Adipose tissue (tissue), 3 donors: ENCODE results near the gene CHKB. TPM values are rescaled to one million over a fixed set of nuclear protein-coding genes. Genes with fewer than 3 reads are reported as not detected.

Experiments
- H3K27ac ChIP-seq: one replicate; pipeline ENCODE4 v1.5.1; 2013; ENCODE audit warnings: low read depth, low read length
- WGBS, 3 donors: extraction: QIAGEN DNeasy Blood & Tissue Kit; methylation state at CpG; one replicate each; pipeline ENCODE4 v1.1.7; 2013; 5-methylcytosine and 5-hydroxymethylcytosine counted together
- polyA plus RNA-seq, 3 donors: library from polyadenylated mRNA; stranded (reverse); fragments of 200-250 nt; gene quantifications; one replicate each; pipeline ENCODE4 v1.2.3, GENCODE V29; 2013
- donor health status: healthy with polysubstance abuse.
- donor health status: Bipolar disorder and iron deficiency.
- donor health status: healthy.

The CHKB gene
- polyA plus RNA-seq, 3 donors, result 39.2 to 137 (median 65.2) TPM

GRCh38 chr22:50602338-50602700 lies 19.7 kb upstream of the CHKB start:
- WGBS, 3 donors, result 16 to 39% (median 27%) methylated on average over 2 of the region's 2 CpGs

GRCh38 chr22:50601669-50602337 lies 19.2 kb upstream of the CHKB start:
- 52 to 59% (median 56%) methylated on average over 12 of the region's 12 CpGs for WGBS, 3 donors

More at GRCh38 chr22:50602338-50602700, 19.7 kb upstream of the CHKB start:
- H3K27ac ChIP-seq, result no peak overlapping the region

GRCh38 chr22:50600967-50601668 lies 18.5 kb upstream of the CHKB start:
- H3K27ac ChIP-seq, result no peak overlapping the region
- WGBS, 3 donors, result 11 to 16% (median 14%) methylated on average over 34 to 45 of the region's 52 CpGs

More at GRCh38 chr22:50601669-50602337, 19.2 kb upstream of the CHKB start:
- H3K27ac ChIP-seq, result no peak overlapping the region

GRCh38 chr22:50600538-50600937 lies 17.9 kb upstream of the CHKB start, which contains the start of gene MAPK8IP2:
Gene MAPK8IP2 (plus strand): TSS chr22:50600793. CDS start chr22:50600819, 26 bp downstream.
- 1% methylated on average over 23 to 41 of the region's 61 CpGs for WGBS, 3 donors

GRCh38 chr22:50599816-50600455 lies 17.3 kb upstream of the CHKB start:
- no peak overlapping the region for H3K27ac ChIP-seq

More at GRCh38 chr22:50600538-50600937, 17.9 kb upstream of the CHKB start, which contains the start of gene MAPK8IP2:
- no peak within 1 kb of the TSS for H3K27ac ChIP-seq

GRCh38 chr22:50597097-50597496 lies 14.4 kb upstream of the CHKB start:
- 79 to 95% (median 93%) methylated on average over 5 of the region's 5 CpGs for WGBS, 3 donors
- H3K27ac ChIP-seq, result no peak overlapping the region

More at GRCh38 chr22:50599816-50600455, 17.3 kb upstream of the CHKB start:
- WGBS, 3 donors, result 14 to 16% (median 15%) methylated on average over 43 to 52 of the region's 52 CpGs

- 89 to 92% (median 91%) methylated on average over 3 of the region's 3 CpGs for WGBS, 3 donors
- H3K27ac ChIP-seq, result no peak overlapping the region
Measured at GRCh38 chr22:50595189-50595588, 12.5 kb upstream of the CHKB start.

GRCh38 chr22:50587407-50587806 lies 4.8 kb upstream of the CHKB start:
- no peak overlapping the region for H3K27ac ChIP-seq
- 94 to 96% (median 95%) methylated on average over 5 of the region's 5 CpGs for WGBS, 3 donors

DNA sequence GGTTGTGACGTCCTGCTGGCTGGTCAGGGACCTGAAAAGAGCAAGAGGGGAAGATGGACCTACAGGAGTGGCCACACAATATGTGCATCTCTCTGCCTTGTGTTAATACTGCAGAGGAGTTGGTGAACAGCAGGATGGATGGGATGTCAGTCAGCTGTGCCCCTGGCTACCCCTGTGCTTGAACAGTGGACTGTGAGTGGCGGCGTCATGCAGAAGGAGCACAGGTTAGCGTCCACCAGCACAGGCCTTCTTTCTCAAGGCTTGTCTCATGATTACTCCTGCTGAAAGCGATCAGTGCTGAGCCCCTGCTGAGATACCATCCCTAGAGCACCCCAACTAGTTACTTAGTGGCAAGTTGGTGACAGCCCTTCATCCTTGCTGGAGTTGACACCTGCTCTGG lies 3.8 kb upstream of the CHKB start:
- WGBS, 3 donors, result 75 to 93% (median 85%) methylated on average over 5 of the region's 5 CpGs

GRCh38 chr22:50585781-50586180 lies 3.1 kb upstream of the CHKB start:
- WGBS, 3 donors, result 86 to 95% (median 92%) methylated on average over 8 of the region's 8 CpGs

More for the DNA sequence above, 3.8 kb upstream of the CHKB start:
- H3K27ac ChIP-seq, result no peak overlapping the region

GRCh38 chr22:50585238-50585637 lies 2.6 kb upstream of the CHKB start:
- no peak overlapping the region for H3K27ac ChIP-seq
- 91 to 96% (median 94%) methylated on average over 3 of the region's 3 CpGs for WGBS, 3 donors

More at GRCh38 chr22:50585781-50586180, 3.1 kb upstream of the CHKB start:
- no peak overlapping the region for H3K27ac ChIP-seq

- WGBS, 3 donors, result 92 to 96% (median 95%) methylated on average over 23 of the region's 23 CpGs
- H3K27ac ChIP-seq, result no peak overlapping the region
Measured at GRCh38 chr22:50584106-50585096, 1.8 kb upstream of the CHKB start.

DNA sequence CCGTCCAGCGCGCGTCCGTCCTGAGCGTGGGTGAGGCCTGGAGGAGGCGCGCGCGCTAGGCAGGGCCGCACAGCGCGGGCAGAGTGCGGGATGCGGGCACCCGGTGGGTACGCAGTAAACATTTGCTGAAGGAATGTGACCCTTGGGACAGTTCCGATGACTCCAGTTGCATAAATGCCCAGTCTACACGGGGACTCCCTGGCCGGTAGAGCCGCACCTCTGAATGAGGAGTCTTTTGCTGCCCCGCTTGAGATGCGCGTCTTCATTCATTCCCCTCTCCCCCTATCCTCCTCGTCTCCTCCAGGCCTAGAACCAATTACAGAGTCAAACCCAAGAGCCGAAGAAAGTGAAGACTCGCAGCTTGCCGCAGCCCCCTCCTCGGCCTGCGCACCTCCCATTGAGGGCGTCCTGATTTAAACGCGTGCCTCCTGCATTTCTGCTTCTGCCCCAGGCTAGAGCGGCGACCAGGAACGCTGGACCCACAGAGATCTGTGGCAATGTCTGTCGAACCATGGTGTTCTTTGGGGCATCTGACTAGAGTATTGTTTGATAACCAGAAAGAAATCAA lies 729 bp upstream of the CHKB start:
- 7 to 11% (median 9%) methylated on average over 37 of the region's 37 CpGs for WGBS, 3 donors
- no peak overlapping the region for H3K27ac ChIP-seq

- peak overlapping the region; percentile 91 for H3K27ac ChIP-seq
- 7 to 8% (median 7%) methylated on average over 26 to 39 of the region's 39 CpGs for WGBS, 3 donors
Measured at GRCh38 chr22:50581950-50582492, 628 bp downstream of the CHKB start.

- no peak overlapping the region for H3K27ac ChIP-seq
- WGBS, 3 donors, result 89 to 94% (median 92%) methylated on average over 22 of the region's 22 CpGs
Measured at GRCh38 chr22:50581031-50581949, 1.4 kb downstream of the CHKB start.

GRCh38 chr22:50579752-50580151 lies 2.9 kb downstream of the CHKB start:
- 93 to 96% (median 95%) methylated on average over 4 of the region's 4 CpGs for WGBS, 3 donors
- H3K27ac ChIP-seq, result no peak overlapping the region
